PC-3 (cell line): ENCODE results near the gene FBXO2.
A peak's percentile ranks its signal among the peaks of the same experiment; 100 is the strongest.

Source experiments
- CTCF ChIP-seq: fragments of 300-600 bp; sonication (generic); conservative IDR thresholded peaks from 2 replicates; pipeline ENCODE4 v1.5.1; 2017; ENCODE audit warnings: antibody characterized with exemption, low read depth, mild to moderate bottlenecking, low read length
- EZH2 ChIP-seq: fragments of 300-600 bp; sonication (generic); IDR thresholded peaks from one replicate; pipeline ENCODE4 v1.6.1; 2017; ENCODE audit warnings: antibody characterized with exemption, mild to moderate bottlenecking, low read length; ENCODE audit not compliant: unreplicated experiment
- EZH2phosphoT487 ChIP-seq: fragments of 300-600 bp; sonication (generic); IDR thresholded peaks from 2 replicates; pipeline ENCODE4 v1.6.1; 2018; ENCODE audit warnings: mild to moderate bottlenecking, antibody characterized with exemption, low read length, borderline replicate concordance

GRCh38 chr1:11690397-11691301, 36.4 kb upstream of the FBXO2 start:
- TF ChIP-seq CTCF (no peak), EZH2phosphoT487 (peak; percentile 32; the same call in 1 of the 2 replicates), EZH2 (peak; percentile 84)
